GM18505 (cell line): ENCODE data around the gene TFF2.

Source experiments
- ATAC-seq: cut with Tn5 transposase; IDR thresholded peaks from one replicate; pipeline ENCODE4 v1.9.1; 2021; ENCODE audit not compliant: unreplicated experiment
- POLR2A ChIP-seq: IDR thresholded peaks from 4 replicates; pipeline ENCODE4 v1.6.1; 2011; ENCODE audit warnings: borderline replicate concordance; ENCODE audit not compliant: insufficient read depth, insufficient read length; ENCODE audit errors: extremely low read depth

The TFF2 gene

GRCh38 chr21:42377951-42378340 is 27.2 kb upstream of the TFF2 start:
- no peak for TF ChIP-seq POLR2A
- ATAC-seq = no peak

- ATAC-seq = no peak
- TF ChIP-seq POLR2A = no peak
Measured at GRCh38 chr21:42377211-42377950, 26.6 kb upstream of the TFF2 start.

GRCh38 chr21:42376338-42376982 is 25.7 kb upstream of the TFF2 start:
- no peak for TF ChIP-seq POLR2A
- no peak for ATAC-seq

GRCh38 chr21:42375966-42376337 is 25.2 kb upstream of the TFF2 start:
- no peak for TF ChIP-seq POLR2A
- ATAC-seq = no peak

- no peak for ATAC-seq
- no peak for TF ChIP-seq POLR2A
Measured at GRCh38 chr21:42375506-42375905, 24.7 kb upstream of the TFF2 start.

GRCh38 chr21:42374864-42375499 is 24.2 kb upstream of the TFF2 start:
- TF ChIP-seq POLR2A = no peak
- no peak for ATAC-seq

- no peak for TF ChIP-seq POLR2A
- ATAC-seq = no peak
Measured at GRCh38 chr21:42374457-42374856, 23.7 kb upstream of the TFF2 start.

- ATAC-seq = no peak
- TF ChIP-seq POLR2A = no peak
Measured at GRCh38 chr21:42373908-42374455, 23.2 kb upstream of the TFF2 start.

GRCh38 chr21:42373196-42373907 is 22.6 kb upstream of the TFF2 start:
- no peak for TF ChIP-seq POLR2A

GRCh38 chr21:42370894-42371654 is 20.3 kb upstream of the TFF2 start:
- no peak for TF ChIP-seq POLR2A
- ATAC-seq = no peak

More at GRCh38 chr21:42373196-42373907, 22.6 kb upstream of the TFF2 start:
- no peak for ATAC-seq

GRCh38 chr21:42369821-42370220 is 19.0 kb upstream of the TFF2 start:
- no peak for ATAC-seq
- no peak for TF ChIP-seq POLR2A

- TF ChIP-seq POLR2A = no peak
- no peak for ATAC-seq
Measured at GRCh38 chr21:42367367-42368165, 16.8 kb upstream of the TFF2 start.
